Measurements from ENCODE around the gene ZDHHC11.
"Not testable (repeated sequence)": the region's sequence is repeated elsewhere in the genome, so short reads cannot be mapped to it uniquely, and the experiment has no call there.

DNA sequence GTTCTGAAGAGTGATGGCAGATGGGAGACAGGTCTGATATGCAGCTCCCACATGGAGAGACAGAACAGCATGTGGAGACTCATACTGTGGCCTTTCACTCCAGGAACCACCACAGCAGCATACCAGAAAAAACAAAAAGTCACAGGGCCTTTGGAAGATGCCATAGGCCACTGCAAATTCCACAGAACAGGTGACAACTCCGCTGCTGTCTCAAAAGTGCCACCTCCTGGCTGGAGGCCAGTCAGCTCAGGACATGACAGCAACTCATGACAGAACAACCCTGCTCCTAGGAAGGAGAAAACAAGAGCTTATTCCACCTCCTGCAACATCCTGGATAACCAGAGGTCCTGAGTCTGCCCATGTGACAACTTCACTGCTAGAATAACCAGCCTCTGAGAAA is 25.2 kb downstream of the ZDHHC11 start:
- TF ChIP-seq, protein P1, sequence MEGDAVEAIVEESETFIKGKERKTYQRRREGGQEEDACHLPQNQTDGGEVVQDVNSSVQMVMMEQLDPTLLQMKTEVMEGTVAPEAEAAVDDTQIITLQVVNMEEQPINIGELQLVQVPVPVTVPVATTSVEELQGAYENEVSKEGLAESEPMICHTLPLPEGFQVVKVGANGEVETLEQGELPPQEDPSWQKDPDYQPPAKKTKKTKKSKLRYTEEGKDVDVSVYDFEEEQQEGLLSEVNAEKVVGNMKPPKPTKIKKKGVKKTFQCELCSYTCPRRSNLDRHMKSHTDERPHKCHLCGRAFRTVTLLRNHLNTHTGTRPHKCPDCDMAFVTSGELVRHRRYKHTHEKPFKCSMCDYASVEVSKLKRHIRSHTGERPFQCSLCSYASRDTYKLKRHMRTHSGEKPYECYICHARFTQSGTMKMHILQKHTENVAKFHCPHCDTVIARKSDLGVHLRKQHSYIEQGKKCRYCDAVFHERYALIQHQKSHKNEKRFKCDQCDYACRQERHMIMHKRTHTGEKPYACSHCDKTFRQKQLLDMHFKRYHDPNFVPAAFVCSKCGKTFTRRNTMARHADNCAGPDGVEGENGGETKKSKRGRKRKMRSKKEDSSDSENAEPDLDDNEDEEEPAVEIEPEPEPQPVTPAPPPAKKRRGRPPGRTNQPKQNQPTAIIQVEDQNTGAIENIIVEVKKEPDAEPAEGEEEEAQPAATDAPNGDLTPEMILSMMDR (optimal IDR thresholded peaks at IDR 0.05 in 1 of 3, IDR thresholded peaks at IDR 0.05 in 1 of 3, conservative IDR thresholded peaks at IDR 0.05 in 1 of 3; ENCODE audit: extremely low read depth in 1 of 3, insufficient read depth in 2 of 3, low read length in 3 of 3) = not testable (repeated sequence)
- TF ChIP-seq EZH2 (IDR thresholded peaks at IDR 0.05; ENCODE audit: low read length) = not testable (repeated sequence)

Data from keratinocyte (primary cell).